HCT116 (cell line): ENCODE results near the gene HTT-AS. TPM values are rescaled to one million over a fixed set of nuclear protein-coding genes. Genes with fewer than 3 reads are reported as not detected.

ENCODE experiments used
- ATAC-seq: fragments of 200-7000 bp; cut with Tn5 transposase; 2 replicates; pipeline ENCODE4 v1.9.1; 2020; ENCODE audit warnings: mild to moderate bottlenecking, moderate library complexity
- BruUV-seq: library from RNA; stranded (reverse); fragments of 400-500 nt; replicated peaks from 2 replicates; lab custom pipeline; 2021; lab: Mats Ljungman, UMichigan
- CTCF ChIA-PET: fragments of 300-600 bp; sonication (Branson Sonifier 250); formaldehyde crosslinking; loops from one replicate; lab custom pipeline; 2021; ENCODE audit warnings: antibody characterized with exemption; lab: Charles Lee
- POLR2A ChIA-PET: fragments of 300-600, 350-600 bp; sonication (Branson Sonifier 250); formaldehyde crosslinking; loops from one replicate; lab custom pipeline; 2021; ENCODE audit warnings: antibody characterized with exemption; lab: Charles Lee
- RAD21 ChIA-PET, 2 experiments: fragments of 300-600 bp; sonication (Branson Sonifier 250); formaldehyde crosslinking; loops; one replicate each; lab custom pipeline; 2023; ENCODE audit warnings: low total read pairs in 2 of 2; ENCODE audit not compliant: uncharacterized antibody in 2 of 2, unreplicated experiment in 2 of 2, low non-redundant PET in 1 of 2; lab: Charles Lee
- DNase-seq: peaks from one replicate; pipeline ENCODE4 v3.0.0-alpha.2; 2010; ENCODE audit warnings: low read depth, low spot score
- H2AFZ ChIP-seq: fragments of 200-600 bp; shearing (Covaris generic), sonication (generic); 2 replicates; pipeline ENCODE4 v1.6.1; 2017; ENCODE audit warnings: low read depth, mixed run types, mixed read lengths, antibody characterized with exemption, low read length; ENCODE audit not compliant: poor library complexity, severe bottlenecking
- H3K27ac ChIP-seq: 2 replicates; pipeline ENCODE4 v1.5.1; 2012; ENCODE audit warnings: low read depth, low read length
- H3K27me3 ChIP-seq: fragments of 200-600 bp; sonication (generic); 2 replicates; pipeline ENCODE4 v1.6.1; 2016; ENCODE audit warnings: mixed run types, low read length, mixed read lengths; ENCODE audit not compliant: insufficient read depth
- H3K36me3 ChIP-seq, 2 experiments: fragments of 200-500 bp in 1 of 2; fragments of 200-600 bp in 1 of 2; sonication (Bioruptor generic) in 1 of 2; sonication (generic) in 1 of 2; 2 replicates each; pipeline versions ENCODE4 v1.5.1 to v1.6.1; 2014 to 2016; ENCODE audit warnings: low read length in 2 of 2, inconsistent platforms in 1 of 2, mixed read lengths in 1 of 2, mixed run types in 1 of 2; ENCODE audit not compliant: insufficient read depth in 2 of 2, control insufficient read depth in 1 of 2
- H3K4me1 ChIP-seq, 2 experiments: fragments of 200-600 bp in 1 of 2; sonication (generic) in 1 of 2; 2 replicates each; pipeline versions ENCODE4 v1.5.1 to v1.6.1; 2012 to 2017; ENCODE audit warnings: low read length in 2 of 2, inconsistent platforms in 1 of 2, mild to moderate bottlenecking in 1 of 2, mixed read lengths in 1 of 2, mixed run types in 1 of 2, moderate library complexity in 1 of 2; ENCODE audit not compliant: insufficient read depth in 2 of 2, control insufficient read depth in 1 of 2
- H3K4me2 ChIP-seq: fragments of 200-600 bp; sonication (generic); 2 replicates; pipeline ENCODE4 v1.6.1; 2017; ENCODE audit warnings: mixed run types, low read length, mixed read lengths
- H3K4me3 ChIP-seq, 2 experiments: fragments of 200-600 bp in 1 of 2; sonication (generic) in 1 of 2; replicated peaks in 1 of 2; 2 replicates each; pipeline ENCODE4 v1.5.1; 2011 to 2016; ENCODE audit warnings: low read length in 2 of 2, control low read depth in 1 of 2, low read depth in 1 of 2, mild to moderate bottlenecking in 1 of 2, mixed read lengths in 1 of 2, mixed run types in 1 of 2
- H3K79me2 ChIP-seq: fragments of 200-600 bp; sonication (generic); 2 replicates; pipeline ENCODE4 v1.6.1; 2017; ENCODE audit warnings: mild to moderate bottlenecking, mixed run types, low read length, moderate library complexity, mixed read lengths; ENCODE audit not compliant: insufficient read depth
- H3K9ac ChIP-seq: fragments of 200-600 bp; sonication (generic); 2 replicates; pipeline ENCODE4 v1.6.1; 2016; ENCODE audit warnings: low read length, mixed read lengths
- H3K9me2 ChIP-seq: fragments of 200-600 bp; sonication (generic), shearing (Covaris generic); 2 replicates; pipeline ENCODE4 v1.6.1; 2017; ENCODE audit warnings: mixed run types, mild to moderate bottlenecking, moderate library complexity; ENCODE audit not compliant: insufficient read depth
- H3K9me3 ChIP-seq, 2 experiments: fragments of 200-500 bp in 1 of 2; fragments of 200-600 bp in 1 of 2; sonication (Bioruptor generic) in 1 of 2; sonication (generic) in 1 of 2; 2 replicates each; pipeline ENCODE4 v1.6.1; 2014 to 2017; ENCODE audit warnings: low read length in 2 of 2, mixed read lengths in 2 of 2, inconsistent platforms in 1 of 2, low read depth in 1 of 2, mild to moderate bottlenecking in 1 of 2, mixed run types in 1 of 2, moderate library complexity in 1 of 2; ENCODE audit not compliant: control insufficient read depth in 1 of 2, insufficient read depth in 1 of 2
- H4K20me1 ChIP-seq: fragments of 200-600 bp; sonication (generic), shearing (Covaris generic); 2 replicates; pipeline ENCODE4 v1.6.1; 2017; ENCODE audit warnings: mixed run types, mild to moderate bottlenecking, moderate library complexity; ENCODE audit not compliant: insufficient read depth
- CBX3 ChIP-seq: IDR thresholded peaks from 2 replicates; pipeline ENCODE4 v1.6.1; 2012; ENCODE audit warnings: low read depth
- CEBPB ChIP-seq: IDR thresholded peaks from 2 replicates; pipeline ENCODE4 v1.6.1; 2012; ENCODE audit warnings: low read depth
- ELF1 ChIP-seq: IDR thresholded peaks from 2 replicates; pipeline ENCODE4 v1.6.1; 2012; ENCODE audit warnings: low read depth, borderline replicate concordance
- EZH2 ChIP-seq: fragments of 200-600 bp; sonication (generic); IDR thresholded peaks from 2 replicates; pipeline ENCODE4 v1.6.1; 2017; ENCODE audit warnings: antibody characterized with exemption, mixed run types
- FOSL1 ChIP-seq: IDR thresholded peaks from 2 replicates; pipeline ENCODE4 v1.6.1; 2012; ENCODE audit warnings: low read depth
- JUND ChIP-seq: IDR thresholded peaks from 2 replicates; pipeline ENCODE4 v1.6.1; 2012
- POLR2A ChIP-seq: IDR thresholded peaks from 2 replicates; pipeline ENCODE4 v1.7.0; 2011; ENCODE audit warnings: borderline replicate concordance; ENCODE audit not compliant: insufficient read depth, insufficient read length; ENCODE audit errors: extremely low read depth
- POLR2AphosphoS5 ChIP-seq: IDR thresholded peaks from 2 replicates; pipeline ENCODE4 v1.6.1; 2011; ENCODE audit warnings: mild to moderate bottlenecking, low read depth, low read length, moderate library complexity
- RAD21 ChIP-seq: IDR thresholded peaks from 2 replicates; pipeline ENCODE4 v1.6.1; 2012; ENCODE audit warnings: low read depth, mild to moderate bottlenecking
- SIN3A ChIP-seq: IDR thresholded peaks from 2 replicates; pipeline ENCODE4 v1.6.1; 2012; ENCODE audit warnings: low read depth
- SRF ChIP-seq: IDR thresholded peaks from 2 replicates; pipeline ENCODE4 v1.6.1; 2012; ENCODE audit warnings: low read depth
- TCF7L2 ChIP-seq: IDR thresholded peaks from 2 replicates; pipeline ENCODE4 v1.7.0; 2011; ENCODE audit warnings: borderline replicate concordance, inconsistent platforms; ENCODE audit not compliant: insufficient read depth, insufficient read length; ENCODE audit errors: extremely low read depth
- YY1 ChIP-seq: IDR thresholded peaks from 2 replicates; pipeline ENCODE4 v1.6.1; 2011; ENCODE audit warnings: low read length, low read depth, moderate library complexity, mild to moderate bottlenecking; ENCODE audit not compliant: insufficient replicate concordance; ENCODE audit errors: extremely low read depth
- ZNF274 ChIP-seq: fragments of 200-500 bp; sonication (Bioruptor generic); IDR thresholded peaks from 2 replicates; pipeline ENCODE4 v1.6.1; 2014; ENCODE audit warnings: mild to moderate bottlenecking, low read depth, low read length, inconsistent platforms
- intact Hi-C: fragments of 100-400 bp; cut with micrococcal nuclease; formaldehyde crosslinking; loops from 2 replicates; pipeline ENCODE4 v1.10.0; 2022
- total RNA-seq: library from RNA; stranded (reverse); gene quantifications from one replicate; pipeline ENCODE4 v1.2.1, GENCODE V29; 2021; ENCODE audit not compliant: unreplicated experiment
- TF ChIP-seq, protein P1 (sequence below): IDR thresholded peaks from 2 replicates; pipeline ENCODE4 v1.6.1; 2012; ENCODE audit warnings: low read depth
- TF ChIP-seq, protein P2 (sequence below): IDR thresholded peaks from 2 replicates; pipeline ENCODE4 v1.6.1; 2012
- TF ChIP-seq, protein P3 (sequence below): IDR thresholded peaks from 2 replicates; pipeline ENCODE4 v1.6.1; 2011; ENCODE audit warnings: mild to moderate bottlenecking, low read length, moderate library complexity; ENCODE audit not compliant: insufficient replicate concordance; ENCODE audit errors: extremely low read depth
- TF ChIP-seq, protein P4 (sequence below): IDR thresholded peaks from 2 replicates; pipeline ENCODE4 v1.6.1; 2012
- TF ChIP-seq, protein P5 (sequence below), 3 experiments: fragments of 200-600 bp in 1 of 3; sonication (generic) in 1 of 3; IDR thresholded peaks in 2 of 3; conservative IDR thresholded peaks in 1 of 3; 2 replicates each; pipeline ENCODE4 v1.5.1; 2012 to 2017; ENCODE audit warnings: low read depth in 2 of 3, low read length in 2 of 3, antibody characterized with exemption in 1 of 3, borderline replicate concordance in 1 of 3, control low read depth in 1 of 3, mild to moderate bottlenecking in 1 of 3, mixed read lengths in 1 of 3, mixed run types in 1 of 3, moderate library complexity in 1 of 3; ENCODE audit not compliant: insufficient read depth in 1 of 3

HTT-AS gene
- total RNA-seq, 1 experiment from 2014 or later: not detected

DNA sequence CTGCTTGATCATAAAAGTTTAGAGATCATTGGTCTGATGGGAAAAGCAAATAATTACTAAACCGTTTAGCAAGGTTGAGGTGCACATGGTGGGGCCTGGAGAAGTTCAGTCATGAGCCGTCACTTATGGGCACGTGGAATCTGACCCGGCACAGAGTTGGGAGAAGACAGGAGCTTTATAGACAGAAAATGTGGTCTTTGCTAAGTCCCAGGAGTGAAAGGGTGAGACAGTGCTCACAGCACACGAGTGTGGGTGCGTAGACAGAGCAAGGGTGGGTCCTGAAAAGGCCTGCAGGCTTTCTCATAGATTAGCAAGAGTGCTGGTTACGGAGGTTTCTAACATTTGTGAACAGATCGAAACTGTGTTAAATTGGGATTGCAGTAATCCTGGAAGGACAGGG, 44.0 kb upstream of the HTT-AS start:
- DNase-seq (no peak), ATAC-seq (no peak)
- POLR2A ChIA-PET: no interaction called here
- Histone ChIP-seq H3K27me3 (no peaks in the 10 kb centered on the region), H3K9ac (no peak overlapping the region), H3K9me2 (no peaks in the 10 kb centered on the region), H2AFZ (no peak overlapping the region), H3K9me3 (no peaks in the 10 kb centered on the region), H3K27ac (no peak overlapping the region), H3K36me3 (peaks cover 27 to 28% of the 10 kb centered on the region in 2 experiments), H4K20me1 (no peaks in the 10 kb centered on the region), H3K4me3 (no peak overlapping the region), H3K79me2 (no peaks in the 10 kb centered on the region), H3K4me1 (no peaks in the 10 kb centered on the region), H3K4me2 (no peak overlapping the region)
- CTCF ChIA-PET: no interaction called here
- intact Hi-C loops: no loop called here
- RAD21 ChIA-PET: no interaction called here
- BruUV-seq: no TSS peak
- no peak for TF ChIP-seq CEBPB
- no peak for TF ChIP-seq FOSL1
- TF ChIP-seq, protein P1, sequence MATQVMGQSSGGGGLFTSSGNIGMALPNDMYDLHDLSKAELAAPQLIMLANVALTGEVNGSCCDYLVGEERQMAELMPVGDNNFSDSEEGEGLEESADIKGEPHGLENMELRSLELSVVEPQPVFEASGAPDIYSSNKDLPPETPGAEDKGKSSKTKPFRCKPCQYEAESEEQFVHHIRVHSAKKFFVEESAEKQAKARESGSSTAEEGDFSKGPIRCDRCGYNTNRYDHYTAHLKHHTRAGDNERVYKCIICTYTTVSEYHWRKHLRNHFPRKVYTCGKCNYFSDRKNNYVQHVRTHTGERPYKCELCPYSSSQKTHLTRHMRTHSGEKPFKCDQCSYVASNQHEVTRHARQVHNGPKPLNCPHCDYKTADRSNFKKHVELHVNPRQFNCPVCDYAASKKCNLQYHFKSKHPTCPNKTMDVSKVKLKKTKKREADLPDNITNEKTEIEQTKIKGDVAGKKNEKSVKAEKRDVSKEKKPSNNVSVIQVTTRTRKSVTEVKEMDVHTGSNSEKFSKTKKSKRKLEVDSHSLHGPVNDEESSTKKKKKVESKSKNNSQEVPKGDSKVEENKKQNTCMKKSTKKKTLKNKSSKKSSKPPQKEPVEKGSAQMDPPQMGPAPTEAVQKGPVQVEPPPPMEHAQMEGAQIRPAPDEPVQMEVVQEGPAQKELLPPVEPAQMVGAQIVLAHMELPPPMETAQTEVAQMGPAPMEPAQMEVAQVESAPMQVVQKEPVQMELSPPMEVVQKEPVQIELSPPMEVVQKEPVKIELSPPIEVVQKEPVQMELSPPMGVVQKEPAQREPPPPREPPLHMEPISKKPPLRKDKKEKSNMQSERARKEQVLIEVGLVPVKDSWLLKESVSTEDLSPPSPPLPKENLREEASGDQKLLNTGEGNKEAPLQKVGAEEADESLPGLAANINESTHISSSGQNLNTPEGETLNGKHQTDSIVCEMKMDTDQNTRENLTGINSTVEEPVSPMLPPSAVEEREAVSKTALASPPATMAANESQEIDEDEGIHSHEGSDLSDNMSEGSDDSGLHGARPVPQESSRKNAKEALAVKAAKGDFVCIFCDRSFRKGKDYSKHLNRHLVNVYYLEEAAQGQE: no peak
- TF ChIP-seq ZNF274: no peak
- TF ChIP-seq, protein P2, sequence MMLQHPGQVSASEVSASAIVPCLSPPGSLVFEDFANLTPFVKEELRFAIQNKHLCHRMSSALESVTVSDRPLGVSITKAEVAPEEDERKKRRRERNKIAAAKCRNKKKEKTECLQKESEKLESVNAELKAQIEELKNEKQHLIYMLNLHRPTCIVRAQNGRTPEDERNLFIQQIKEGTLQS: no peak
- TF ChIP-seq ELF1: no peak
- no peak for TF ChIP-seq JUND
- TF ChIP-seq YY1: no peak
- TF ChIP-seq CBX3: no peak
- no peak for TF ChIP-seq POLR2AphosphoS5
- TF ChIP-seq SRF: no peak
- TF ChIP-seq, protein P3, sequence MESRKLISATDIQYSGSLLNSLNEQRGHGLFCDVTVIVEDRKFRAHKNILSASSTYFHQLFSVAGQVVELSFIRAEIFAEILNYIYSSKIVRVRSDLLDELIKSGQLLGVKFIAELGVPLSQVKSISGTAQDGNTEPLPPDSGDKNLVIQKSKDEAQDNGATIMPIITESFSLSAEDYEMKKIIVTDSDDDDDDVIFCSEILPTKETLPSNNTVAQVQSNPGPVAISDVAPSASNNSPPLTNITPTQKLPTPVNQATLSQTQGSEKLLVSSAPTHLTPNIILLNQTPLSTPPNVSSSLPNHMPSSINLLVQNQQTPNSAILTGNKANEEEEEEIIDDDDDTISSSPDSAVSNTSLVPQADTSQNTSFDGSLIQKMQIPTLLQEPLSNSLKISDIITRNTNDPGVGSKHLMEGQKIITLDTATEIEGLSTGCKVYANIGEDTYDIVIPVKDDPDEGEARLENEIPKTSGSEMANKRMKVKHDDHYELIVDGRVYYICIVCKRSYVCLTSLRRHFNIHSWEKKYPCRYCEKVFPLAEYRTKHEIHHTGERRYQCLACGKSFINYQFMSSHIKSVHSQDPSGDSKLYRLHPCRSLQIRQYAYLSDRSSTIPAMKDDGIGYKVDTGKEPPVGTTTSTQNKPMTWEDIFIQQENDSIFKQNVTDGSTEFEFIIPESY: no peak
- no peak for TF ChIP-seq TCF7L2
- TF ChIP-seq, protein P4, sequence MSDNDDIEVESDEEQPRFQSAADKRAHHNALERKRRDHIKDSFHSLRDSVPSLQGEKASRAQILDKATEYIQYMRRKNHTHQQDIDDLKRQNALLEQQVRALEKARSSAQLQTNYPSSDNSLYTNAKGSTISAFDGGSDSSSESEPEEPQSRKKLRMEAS: no peak
- no peak for TF ChIP-seq SIN3A
- TF ChIP-seq EZH2: no peak
- TF ChIP-seq POLR2A: no peak
- no peak for TF ChIP-seq RAD21
- TF ChIP-seq, protein P5, sequence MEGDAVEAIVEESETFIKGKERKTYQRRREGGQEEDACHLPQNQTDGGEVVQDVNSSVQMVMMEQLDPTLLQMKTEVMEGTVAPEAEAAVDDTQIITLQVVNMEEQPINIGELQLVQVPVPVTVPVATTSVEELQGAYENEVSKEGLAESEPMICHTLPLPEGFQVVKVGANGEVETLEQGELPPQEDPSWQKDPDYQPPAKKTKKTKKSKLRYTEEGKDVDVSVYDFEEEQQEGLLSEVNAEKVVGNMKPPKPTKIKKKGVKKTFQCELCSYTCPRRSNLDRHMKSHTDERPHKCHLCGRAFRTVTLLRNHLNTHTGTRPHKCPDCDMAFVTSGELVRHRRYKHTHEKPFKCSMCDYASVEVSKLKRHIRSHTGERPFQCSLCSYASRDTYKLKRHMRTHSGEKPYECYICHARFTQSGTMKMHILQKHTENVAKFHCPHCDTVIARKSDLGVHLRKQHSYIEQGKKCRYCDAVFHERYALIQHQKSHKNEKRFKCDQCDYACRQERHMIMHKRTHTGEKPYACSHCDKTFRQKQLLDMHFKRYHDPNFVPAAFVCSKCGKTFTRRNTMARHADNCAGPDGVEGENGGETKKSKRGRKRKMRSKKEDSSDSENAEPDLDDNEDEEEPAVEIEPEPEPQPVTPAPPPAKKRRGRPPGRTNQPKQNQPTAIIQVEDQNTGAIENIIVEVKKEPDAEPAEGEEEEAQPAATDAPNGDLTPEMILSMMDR (IDR thresholded peaks at IDR 0.05 in 2 of 3, conservative IDR thresholded peaks at IDR 0.05 in 1 of 3; ENCODE audit: borderline replicate concordance in 1 of 3, insufficient read depth in 1 of 3, low read depth in 2 of 3, low read length in 2 of 3): no peak
